Suprapubic skin (tissue), 4 donors: ENCODE data around the gene ANKS1A. TPM values are rescaled to one million over a fixed set of nuclear protein-coding genes. Genes with fewer than 3 reads are reported as not detected.
A peak's percentile ranks its signal among the peaks of the same experiment; 100 is the strongest.
"Not testable (repeated sequence)": the region's sequence is repeated elsewhere in the genome, so short reads cannot be mapped to it uniquely, and the experiment has no call there.

Source experiments
- DNase-seq, 2 donors: peaks; one replicate each; pipeline ENCODE4 v3.0.0-alpha.2; 2019; ENCODE audit warnings: low spot score in 2 of 2
- H3K27ac ChIP-seq: fragments of 200-600 bp; sonication (generic); one replicate; pipeline ENCODE4 v1.5.1; 2019
- H3K27me3 ChIP-seq: fragments of 200-600 bp; sonication (generic); one replicate; pipeline ENCODE4 v1.5.1; 2019
- H3K36me3 ChIP-seq: fragments of 200-600 bp; sonication (generic); one replicate; pipeline ENCODE4 v1.5.1; 2019
- H3K4me1 ChIP-seq: fragments of 200-600 bp; sonication (generic); one replicate; pipeline ENCODE4 v1.5.1; 2019
- H3K4me3 ChIP-seq: fragments of 200-600 bp; sonication (generic); one replicate; pipeline ENCODE4 v1.5.1; 2019; ENCODE audit warnings: mild to moderate bottlenecking
- H3K9me3 ChIP-seq: fragments of 200-600 bp; sonication (generic); one replicate; pipeline ENCODE4 v1.5.1; 2019
- CTCF ChIP-seq, 2 donors: fragments of 200-600 bp in 1 of 2; fragments of 450-650 bp in 1 of 2; sonication (generic) in 1 of 2; IDR thresholded peaks; one replicate each; pipeline ENCODE4 v1.5.1; 2016 to 2019; ENCODE audit warnings: antibody characterized with exemption in 2 of 2, mild to moderate bottlenecking in 1 of 2, moderate library complexity in 1 of 2
- EP300 ChIP-seq: sonication (generic); formaldehyde crosslinking; IDR thresholded peaks from one replicate; pipeline ENCODE4 v1.6.1; 2017; ENCODE audit warnings: antibody characterized with exemption
- POLR2A ChIP-seq, 2 donors: fragments of 450-650 bp; IDR thresholded peaks; one replicate each; pipeline ENCODE4 v1.6.1; 2017; ENCODE audit warnings: antibody characterized with exemption in 2 of 2, mild to moderate bottlenecking in 2 of 2, moderate library complexity in 2 of 2
- POLR2AphosphoS5 ChIP-seq, 3 donors: sonication (generic); formaldehyde crosslinking; IDR thresholded peaks; one replicate each; pipeline ENCODE4 v1.6.1; 2017; ENCODE audit warnings: antibody characterized with exemption in 3 of 3
- WGBS: methylation state at CpG from one replicate; pipeline ENCODE4 v1.1.5; 2018; 5-methylcytosine and 5-hydroxymethylcytosine counted together
- total RNA-seq, 4 donors: library from RNA; depleted of rRNA; stranded (reverse); fragments of >200 nt; gene quantifications; one replicate each; pipeline ENCODE4 v1.1.0, GENCODE V29; 2016

ANKS1A gene
- 10 to 100 TPM; 24.7 to 34.6 (median 30.5) TPM for total RNA-seq

- peak; percentile 91 to 93 for DNase-seq
- WGBS = under 1% methylated on average over 19 of the region's 60 CpGs
- H3K4me1 ChIP-seq = peaks cover 58% of the 10 kb centered on the region
- H3K9me3 ChIP-seq = no peaks in the 10 kb centered on the region
- peak within 1 kb of the TSS; percentile 91 for H3K27ac ChIP-seq
- H3K36me3 ChIP-seq = no peaks in the 10 kb centered on the region
- no peaks in the 10 kb centered on the region for H3K27me3 ChIP-seq
- H3K4me3 ChIP-seq = peak within 1 kb of the TSS; percentile 98
- TF ChIP-seq EP300 (no peak), CTCF (IDR thresholded peaks at IDR 0.05) (no peak), POLR2A (IDR thresholded peaks at IDR 0.05) (peak in 1 of 2 donors; percentile 53), POLR2AphosphoS5 (IDR thresholded peaks at IDR 0.05) (peak in 2 of 3 donors; percentile 5 to 58)
These were observed at the start of gene ANKS1A for GRCh38 chr6:34888874-34889555. Gene ANKS1A, plus strand, starts transcription at chr6:34889255. Its CDS starts 148 bp downstream, at chr6:34889403.

- H3K27ac ChIP-seq = no peak overlapping the region
- 97% methylated on average over 15 of the region's 15 CpGs for WGBS
- H3K9me3 ChIP-seq = no peaks in the 10 kb centered on the region
- TF ChIP-seq CTCF (IDR thresholded peaks at IDR 0.05) (no peak), EP300 (no peak), POLR2AphosphoS5 (IDR thresholded peaks at IDR 0.05) (no peak), POLR2A (IDR thresholded peaks at IDR 0.05) (no peak)
- H3K4me3 ChIP-seq = no peak overlapping the region
- H3K27me3 ChIP-seq = no peaks in the 10 kb centered on the region
- no peaks in the 10 kb centered on the region for H3K4me1 ChIP-seq
- no peak for DNase-seq
- peaks cover 45% of the 10 kb centered on the region for H3K36me3 ChIP-seq
These were observed 49.2 kb upstream of the ANKS1A start for GRCh38 chr6:34839666-34840352.

- H3K9me3 ChIP-seq, H3K4me1 ChIP-seq, H3K4me3 ChIP-seq, H3K27me3 ChIP-seq, H3K27ac ChIP-seq, DNase-seq: not testable (repeated sequence)
- 88% methylated on average over 6 of the region's 6 CpGs for whole genome bisulfite sequencing
- H3K36me3 ChIP-seq = peaks cover 13% of the 10 kb centered on the region
These were observed 40.0 kb upstream of the ANKS1A start for GRCh38 chr6:34849066-34849465.

- Histone ChIP-seq H3K4me1 (no peaks in the 10 kb centered on the region), H3K27ac (no peak overlapping the region), H3K27me3 (no peaks in the 10 kb centered on the region), H3K4me3 (no peak overlapping the region), H3K9me3 (no peaks in the 10 kb centered on the region), H3K36me3 (peaks cover 26% of the 10 kb centered on the region)
- TF ChIP-seq EP300 (no peak), CTCF (IDR thresholded peaks at IDR 0.05) (no peak), POLR2A (IDR thresholded peaks at IDR 0.05) (no peak), POLR2AphosphoS5 (IDR thresholded peaks at IDR 0.05) (no peak)
- no peak for DNase-seq
- WGBS = 100% methylated on average over 1 of the region's 1 CpG
These were observed 37.7 kb upstream of the ANKS1A start for GRCh38 chr6:34851361-34851760.

- no peak for DNase-seq
- TF ChIP-seq POLR2AphosphoS5 (IDR thresholded peaks at IDR 0.05) (no peak), POLR2A (IDR thresholded peaks at IDR 0.05) (no peak), CTCF (IDR thresholded peaks at IDR 0.05) (no peak), EP300 (no peak)
- no peaks in the 10 kb centered on the region for H3K27me3 ChIP-seq
- H3K9me3 ChIP-seq = no peaks in the 10 kb centered on the region
- H3K36me3 ChIP-seq = peaks cover 38% of the 10 kb centered on the region
- H3K4me1 ChIP-seq = no peaks in the 10 kb centered on the region
- H3K4me3 ChIP-seq = no peak overlapping the region
- 91% methylated on average over 4 of the region's 4 CpGs for WGBS
- no peak overlapping the region for H3K27ac ChIP-seq
These were observed 36.5 kb upstream of the ANKS1A start for GRCh38 chr6:34852406-34853085.
